HepG2 (cell line): ENCODE results near the gene SLC16A13. TPM values are rescaled to one million over a fixed set of nuclear protein-coding genes. Genes with fewer than 3 reads are reported as not detected.
A peak's percentile ranks its signal among the peaks of the same experiment; 100 is the strongest.

ENCODE experiments used
- AHR ChIP-seq: IDR thresholded peaks from 2 replicates; pipeline ENCODE4 v1.6.1; 2018; ENCODE audit warnings: missing genetic modification reagents, missing compliant biosample characterization
- ELF4 ChIP-seq: sonication (generic); formaldehyde crosslinking; IDR thresholded peaks from 2 replicates; pipeline ENCODE4 v1.5.0; 2020; ENCODE audit warnings: missing genetic modification reagents, mild to moderate bottlenecking, moderate library complexity, borderline replicate concordance
- GFI1 ChIP-seq: sonication (generic); formaldehyde crosslinking; IDR thresholded peaks from 2 replicates; pipeline ENCODE4 v1.5.0; 2020; ENCODE audit warnings: missing genetic modification reagents, mild to moderate bottlenecking, borderline replicate concordance
- GPN1 ChIP-seq: sonication (generic); formaldehyde crosslinking; IDR thresholded peaks from 2 replicates; pipeline ENCODE4 v1.5.1; 2020; ENCODE audit warnings: missing genetic modification reagents, borderline replicate concordance
- PHB2 ChIP-seq: fragments of 450-650 bp; IDR thresholded peaks from 2 replicates; pipeline ENCODE4 v1.6.1; 2018; ENCODE audit not compliant: partially characterized antibody
- SP1 ChIP-seq, 2 experiments: fragments of 450-650 bp in 1 of 2; sonication (generic) in 1 of 2; formaldehyde crosslinking in 1 of 2; IDR thresholded peaks; 2 replicates each; pipeline versions ENCODE4 v1.4.0 to v1.6.1; 2016 to 2020; ENCODE audit warnings: missing genetic modification reagents in 1 of 2
- SRSF4 ChIP-seq: fragments of 200-400 bp; formaldehyde crosslinking; IDR thresholded peaks from one replicate; pipeline ENCODE4 v1.6.1; 2018; ENCODE audit warnings: mild to moderate bottlenecking, low read depth, low read length, moderate library complexity; ENCODE audit not compliant: poor library complexity, severe bottlenecking
- ZBTB25 ChIP-seq: IDR thresholded peaks from 2 replicates; pipeline ENCODE4 v1.6.1; 2018; ENCODE audit warnings: missing genetic modification reagents
- ZNF570 ChIP-seq: sonication (generic); formaldehyde crosslinking; IDR thresholded peaks from 2 replicates; pipeline ENCODE4 v1.4.0; 2020; ENCODE audit warnings: mild to moderate bottlenecking, missing genetic modification reagents, borderline replicate concordance
- polyA plus RNA-seq, 8 experiments: library from polyadenylated mRNA; depleted of rRNA in 3 of 8; stranded (reverse) in 7 of 8; unstranded in 1 of 8; fragments of >200 nt; fragmentation: Illumina TruSeq in 4 of 8; extraction: Trizol in 4 of 8; gene quantifications; 2 replicates each; pipeline versions ENCODE4 v1.2.1 to v1.2.3, GENCODE V29; 2011 to 2016; ENCODE audit warnings: low read depth in 4 of 8, missing spikeins in 1 of 8, mixed read lengths in 1 of 8; ENCODE audit not compliant: insufficient read depth in 1 of 8
- total RNA-seq, 5 experiments: library from RNA; depleted of rRNA; stranded (reverse); fragments of >200 nt; fragmentation: Illumina TruSeq; extraction: Trizol; gene quantifications; 2 replicates each; pipeline ENCODE4 v1.2.3, GENCODE V29; 2016; ENCODE audit warnings: low read depth in 1 of 5
- TF ChIP-seq, protein P1 (sequence below): sonication (generic); formaldehyde crosslinking; IDR thresholded peaks from 2 replicates; pipeline ENCODE4 v1.4.0; 2020; ENCODE audit warnings: mild to moderate bottlenecking, missing genetic modification reagents
- TF ChIP-seq, protein P2 (sequence below): sonication (generic); formaldehyde crosslinking; IDR thresholded peaks from 2 replicates; pipeline ENCODE4 v1.8.0; 2022; ENCODE audit warnings: missing genetic modification reagents, mild to moderate bottlenecking, inconsistent platforms, borderline replicate concordance
- TF ChIP-seq, protein P3 (sequence below): sonication (generic); formaldehyde crosslinking; IDR thresholded peaks from 2 replicates; pipeline ENCODE4 v1.4.0; 2020; ENCODE audit warnings: missing genetic modification reagents

The SLC16A13 gene
- total and polyA plus RNA-seq, 2 of the 13 experiments (the other 11 are each of a cell fraction or from before 2014, with no cell fraction given): 2.2 to 3.0 TPM

DNA sequence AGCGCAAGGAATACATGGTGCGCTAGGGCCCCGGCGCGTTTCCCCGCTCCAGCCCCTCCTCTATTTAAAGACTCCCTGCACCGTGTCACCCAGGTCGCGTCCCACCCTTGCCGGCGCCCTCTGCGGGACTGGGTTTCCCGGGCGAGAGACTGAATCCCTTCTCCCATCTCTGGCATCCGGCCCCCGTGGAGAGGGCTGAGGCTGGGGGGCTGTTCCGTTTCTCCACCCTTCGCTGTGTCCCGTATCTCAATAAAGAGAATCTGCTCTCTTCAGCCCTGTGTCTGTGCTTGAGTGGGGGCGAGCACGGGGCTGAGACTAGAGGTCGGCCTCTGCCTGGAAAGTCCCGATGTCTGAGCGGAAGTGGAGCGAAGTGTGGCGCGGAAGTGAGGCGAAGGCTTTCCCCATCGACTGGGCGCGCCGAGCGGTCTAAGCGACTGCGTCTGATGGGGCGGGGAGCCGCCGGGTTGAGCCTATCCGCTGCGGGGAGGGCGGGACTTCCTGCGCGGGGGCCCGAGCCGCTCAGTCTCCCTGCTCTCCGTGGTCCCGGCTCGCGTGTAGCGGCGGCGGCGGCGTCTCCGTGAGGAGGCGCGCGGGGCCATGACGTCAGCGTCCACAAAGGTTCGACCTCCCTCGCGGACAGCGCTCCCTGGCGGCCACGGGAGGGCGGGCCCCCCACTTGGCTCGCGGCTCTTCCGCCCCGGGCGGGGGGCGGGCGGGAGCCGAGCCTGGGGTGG lies 21.4 kb upstream of the SLC16A13 start (continued):
- TF ChIP-seq GPN1 (CRISPR knock-in tag): no peak
- no peak for TF ChIP-seq ZNF570 (CRISPR knock-in tag)
- peak; percentile 63; the same call in 1 of the 2 replicates for TF ChIP-seq GFI1 (CRISPR knock-in tag)
- no peak for TF ChIP-seq PHB2
- TF ChIP-seq, protein P1, sequence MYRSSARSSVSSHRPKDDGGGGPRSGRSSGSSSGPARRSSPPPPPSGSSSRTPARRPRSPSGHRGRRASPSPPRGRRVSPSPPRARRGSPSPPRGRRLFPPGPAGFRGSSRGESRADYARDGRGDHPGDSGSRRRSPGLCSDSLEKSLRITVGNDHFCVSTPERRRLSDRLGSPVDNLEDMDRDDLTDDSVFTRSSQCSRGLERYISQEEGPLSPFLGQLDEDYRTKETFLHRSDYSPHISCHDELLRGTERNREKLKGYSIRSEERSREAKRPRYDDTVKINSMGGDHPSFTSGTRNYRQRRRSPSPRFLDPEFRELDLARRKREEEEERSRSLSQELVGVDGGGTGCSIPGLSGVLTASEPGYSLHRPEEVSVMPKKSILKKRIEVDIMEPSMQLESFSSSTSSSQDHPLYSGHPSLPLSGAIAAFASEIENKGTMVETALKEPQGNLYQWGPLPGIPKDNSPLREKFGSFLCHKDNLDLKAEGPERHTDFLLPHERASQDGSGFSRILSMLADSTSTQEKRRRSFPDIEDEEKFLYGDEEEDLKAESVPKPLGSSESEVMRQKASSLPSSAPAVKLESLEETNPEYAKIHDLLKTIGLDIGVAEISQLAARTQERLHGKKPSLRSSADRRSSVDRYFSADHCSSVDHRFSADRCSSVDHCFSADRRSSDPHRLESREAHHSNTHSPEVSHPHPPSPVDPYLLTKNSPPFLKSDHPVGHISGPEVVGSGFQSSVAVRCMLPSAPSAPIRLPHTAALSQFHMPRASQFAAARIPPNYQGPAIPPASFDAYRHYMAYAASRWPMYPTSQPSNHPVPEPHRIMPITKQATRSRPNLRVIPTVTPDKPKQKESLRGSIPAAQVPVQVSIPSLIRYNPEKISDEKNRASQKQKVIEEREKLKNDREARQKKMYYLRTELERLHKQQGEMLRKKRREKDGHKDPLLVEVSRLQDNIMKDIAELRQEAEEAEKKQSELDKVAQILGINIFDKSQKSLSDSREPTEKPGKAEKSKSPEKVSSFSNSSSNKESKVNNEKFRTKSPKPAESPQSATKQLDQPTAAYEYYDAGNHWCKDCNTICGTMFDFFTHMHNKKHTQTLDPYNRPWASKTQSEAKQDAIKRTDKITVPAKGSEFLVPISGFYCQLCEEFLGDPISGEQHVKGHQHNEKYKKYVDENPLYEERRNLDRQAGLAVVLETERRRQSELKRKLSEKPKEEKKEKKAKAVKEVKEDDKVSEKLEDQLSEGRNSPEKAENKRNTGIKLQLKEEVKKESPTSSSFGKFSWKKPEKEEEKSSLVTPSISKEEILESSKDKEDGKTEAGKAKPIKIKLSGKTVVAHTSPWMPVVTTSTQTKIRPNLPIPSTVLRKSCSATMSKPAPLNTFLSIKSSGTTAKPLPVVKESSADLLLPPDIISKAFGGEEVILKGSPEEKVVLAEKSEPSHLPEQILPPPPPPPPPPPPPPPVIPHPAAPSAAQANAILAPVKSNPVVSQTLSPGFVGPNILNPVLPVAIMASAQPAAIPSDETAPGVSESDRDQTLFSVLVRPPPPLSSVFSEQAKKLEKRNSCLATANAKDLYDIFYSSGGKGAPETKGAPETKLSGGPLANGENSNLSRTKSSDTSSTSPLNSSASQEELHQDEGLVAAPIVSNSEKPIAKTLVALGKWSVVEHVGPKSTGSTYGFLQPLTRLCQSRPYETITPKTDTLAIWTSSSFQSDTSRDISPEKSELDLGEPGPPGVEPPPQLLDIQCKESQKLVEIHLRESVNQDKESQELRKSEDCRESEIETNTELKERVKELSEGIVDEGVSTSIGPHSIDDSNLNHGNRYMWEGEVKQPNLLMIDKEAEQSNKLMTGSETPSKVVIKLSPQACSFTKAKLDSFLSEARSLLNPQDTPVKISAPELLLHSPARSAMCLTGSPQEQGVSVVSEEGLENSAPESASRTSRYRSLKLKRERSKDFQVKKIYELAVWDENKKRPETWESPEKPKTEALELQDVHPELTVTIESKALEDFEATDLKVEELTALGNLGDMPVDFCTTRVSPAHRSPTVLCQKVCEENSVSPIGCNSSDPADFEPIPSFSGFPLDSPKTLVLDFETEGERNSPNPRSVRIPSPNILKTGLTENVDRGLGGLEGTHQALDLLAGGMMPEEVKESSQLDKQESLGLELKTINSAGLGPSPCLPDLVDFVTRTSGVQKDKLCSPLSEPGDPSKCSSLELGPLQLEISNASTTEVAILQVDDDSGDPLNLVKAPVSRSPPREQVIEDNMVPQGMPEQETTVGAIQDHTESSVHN (CRISPR knock-in tag): peak; percentile 89
- peak; percentile 98 for TF ChIP-seq ZBTB25 (CRISPR knock-in tag)
- TF ChIP-seq AHR (CRISPR knock-in tag): no peak
- TF ChIP-seq ELF4 (CRISPR knock-in tag): 0 out of 2 replicates have a peak, but pooled peaks have one; percentile 54
- TF ChIP-seq SRSF4: no peak
- no peak for TF ChIP-seq SP1 (IDR thresholded peaks at IDR 0.05)
- peak; percentile 70 for TF ChIP-seq SP1 (CRISPR knock-in tag; IDR thresholded peaks at IDR 0.05)
- TF ChIP-seq, protein P2, sequence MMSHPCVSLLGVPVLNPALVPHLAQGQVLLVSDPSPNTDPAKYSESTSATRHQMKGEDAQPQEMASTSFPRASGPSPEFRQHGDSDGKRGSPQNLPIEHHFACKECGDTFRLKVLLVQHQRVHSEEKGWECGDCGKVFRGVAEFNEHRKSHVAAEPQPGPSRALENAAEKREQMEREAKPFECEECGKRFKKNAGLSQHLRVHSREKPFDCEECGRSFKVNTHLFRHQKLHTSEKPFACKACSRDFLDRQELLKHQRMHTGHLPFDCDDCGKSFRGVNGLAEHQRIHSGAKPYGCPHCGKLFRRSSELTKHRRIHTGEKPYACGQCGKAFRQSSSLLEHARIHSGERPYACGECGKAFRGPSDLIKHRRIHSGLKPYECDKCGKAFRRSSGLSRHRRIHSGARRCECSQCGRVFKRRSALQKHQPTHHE (CRISPR knock-in tag): peak; percentile 84; the same call in 1 of the 2 replicates
- TF ChIP-seq, protein P3, sequence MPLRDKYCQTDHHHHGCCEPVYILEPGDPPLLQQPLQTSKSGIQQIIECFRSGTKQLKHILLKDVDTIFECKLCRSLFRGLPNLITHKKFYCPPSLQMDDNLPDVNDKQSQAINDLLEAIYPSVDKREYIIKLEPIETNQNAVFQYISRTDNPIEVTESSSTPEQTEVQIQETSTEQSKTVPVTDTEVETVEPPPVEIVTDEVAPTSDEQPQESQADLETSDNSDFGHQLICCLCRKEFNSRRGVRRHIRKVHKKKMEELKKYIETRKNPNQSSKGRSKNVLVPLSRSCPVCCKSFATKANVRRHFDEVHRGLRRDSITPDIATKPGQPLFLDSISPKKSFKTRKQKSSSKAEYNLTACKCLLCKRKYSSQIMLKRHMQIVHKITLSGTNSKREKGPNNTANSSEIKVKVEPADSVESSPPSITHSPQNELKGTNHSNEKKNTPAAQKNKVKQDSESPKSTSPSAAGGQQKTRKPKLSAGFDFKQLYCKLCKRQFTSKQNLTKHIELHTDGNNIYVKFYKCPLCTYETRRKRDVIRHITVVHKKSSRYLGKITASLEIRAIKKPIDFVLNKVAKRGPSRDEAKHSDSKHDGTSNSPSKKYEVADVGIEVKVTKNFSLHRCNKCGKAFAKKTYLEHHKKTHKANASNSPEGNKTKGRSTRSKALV: no peak
